Heart left ventricle (tissue), 13 donors: ENCODE results near the gene TMEFF2.

ENCODE experiments used
- POLR2A ChIP-seq, 2 donors: fragments of 450-650 bp; IDR thresholded peaks; one replicate each; pipeline ENCODE4 v1.6.1; 2017; ENCODE audit warnings: antibody characterized with exemption in 2 of 2, mild to moderate bottlenecking in 2 of 2, moderate library complexity in 2 of 2
- TF ChIP-seq, protein P1 (sequence below), 12 donors: fragments of 200-600 bp; sonication (generic) in 4 of 12; IDR thresholded peaks; one replicate each; pipeline versions ENCODE4 v1.5.0 to v1.8.0; 2018 to 2022; ENCODE audit warnings: antibody characterized with exemption in 12 of 12, mild to moderate bottlenecking in 5 of 12
- donor health status: ischemic (EF 13 %, LVEDD 7.1; RV severe dilation, severe dysfunction).
- donor health status: DM: no; HTN: yes; CAD: no.
- donor health status: DM: no; HTN: no; CAD: no.
- donor health status: ischemic (EF 25% LVEDD 6.9; RV normal size, moderate dysfunction).
- donor health status: ischemic (EF 25% LVEDD 5.7; RV mildly dilated, moderate dysfunction).
- donor health status: ischemic (EF 35%, LVEDD 5.7; RV mildly dilated, moderate dysfunction).
- donor health status: nonischemic (EF 11% LVEDD 7.7; RV severe dilation, severe dysfunction).
- donor health status: DM: yes; HTN: yes; CAD: no.
- donor health status: PGD.
- donor health status: ischemic (EF 29% LVEDD 5.4; RV normal size, mild dysfunction).
- donor health status: nonischemic (EF 23%, LVEDD 6.1; RV moderate dilation, normal function).

DNA sequence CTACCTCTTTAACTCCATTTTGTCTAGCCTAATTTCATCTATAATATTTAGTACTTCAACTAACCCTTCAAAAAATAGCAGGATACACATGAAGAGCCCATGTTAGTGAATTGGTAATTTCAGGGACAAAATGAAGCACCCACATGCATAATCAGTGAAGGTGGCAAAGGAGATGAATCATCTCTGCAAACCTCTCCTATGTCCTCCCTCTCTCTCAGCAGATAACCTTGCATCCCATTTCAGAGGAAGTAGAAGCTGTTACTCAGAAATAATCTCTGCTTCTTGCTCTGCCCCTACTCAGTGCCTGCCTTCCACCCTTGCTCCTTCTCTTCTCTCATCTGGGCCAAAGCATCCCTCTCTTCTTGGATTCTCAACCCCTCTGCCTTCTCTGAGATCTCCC is 287.6 kb downstream of the TMEFF2 start:
- TF ChIP-seq, protein P1, sequence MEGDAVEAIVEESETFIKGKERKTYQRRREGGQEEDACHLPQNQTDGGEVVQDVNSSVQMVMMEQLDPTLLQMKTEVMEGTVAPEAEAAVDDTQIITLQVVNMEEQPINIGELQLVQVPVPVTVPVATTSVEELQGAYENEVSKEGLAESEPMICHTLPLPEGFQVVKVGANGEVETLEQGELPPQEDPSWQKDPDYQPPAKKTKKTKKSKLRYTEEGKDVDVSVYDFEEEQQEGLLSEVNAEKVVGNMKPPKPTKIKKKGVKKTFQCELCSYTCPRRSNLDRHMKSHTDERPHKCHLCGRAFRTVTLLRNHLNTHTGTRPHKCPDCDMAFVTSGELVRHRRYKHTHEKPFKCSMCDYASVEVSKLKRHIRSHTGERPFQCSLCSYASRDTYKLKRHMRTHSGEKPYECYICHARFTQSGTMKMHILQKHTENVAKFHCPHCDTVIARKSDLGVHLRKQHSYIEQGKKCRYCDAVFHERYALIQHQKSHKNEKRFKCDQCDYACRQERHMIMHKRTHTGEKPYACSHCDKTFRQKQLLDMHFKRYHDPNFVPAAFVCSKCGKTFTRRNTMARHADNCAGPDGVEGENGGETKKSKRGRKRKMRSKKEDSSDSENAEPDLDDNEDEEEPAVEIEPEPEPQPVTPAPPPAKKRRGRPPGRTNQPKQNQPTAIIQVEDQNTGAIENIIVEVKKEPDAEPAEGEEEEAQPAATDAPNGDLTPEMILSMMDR (IDR thresholded peaks at IDR 0.05) = no peak
- no peak for TF ChIP-seq POLR2A (IDR thresholded peaks at IDR 0.05)
